Erythroblast (primary cell): ENCODE measurements around the gene PHACTR4.
"Not testable (repeated sequence)": the region's sequence is repeated elsewhere in the genome, so short reads cannot be mapped to it uniquely, and the experiment has no call there.

Experiments
- GATA1 ChIP-seq: IDR thresholded peaks from 2 replicates; pipeline ENCODE4 v1.6.1; 2011; ENCODE audit warnings: low read depth, mild to moderate bottlenecking, control low read depth, low read length, moderate library complexity
- POLR2A ChIP-seq: IDR thresholded peaks from 2 replicates; pipeline ENCODE4 v1.6.1; 2011; ENCODE audit warnings: mild to moderate bottlenecking, low read length

DNA sequence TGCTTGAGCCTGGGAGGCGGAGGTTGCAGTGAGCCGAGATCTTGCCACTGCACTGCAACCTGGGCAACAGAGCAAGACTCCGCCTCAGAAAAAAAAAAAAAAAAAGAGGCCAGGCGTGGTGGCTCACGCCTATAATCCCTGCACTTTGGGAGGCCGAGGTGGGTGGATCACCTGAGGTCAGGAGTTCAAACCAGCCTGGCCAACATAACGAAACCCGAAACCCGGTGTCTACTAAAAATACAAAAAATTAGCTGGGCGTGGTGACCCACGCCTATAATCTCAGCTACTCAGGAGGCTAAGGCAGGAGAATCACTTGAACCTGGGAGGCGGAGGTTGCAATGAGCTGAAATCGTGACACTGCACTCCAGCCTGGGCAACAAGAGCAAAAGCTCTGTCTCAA lies 110.0 kb downstream of the PHACTR4 start:
- TF ChIP-seq POLR2A, GATA1: not testable (repeated sequence)
